ENCODE measurements around the gene VASN.

VASN gene

GRCh38 chr16:4380119-4381063 lies 8.7 kb downstream of the VASN start:
- Histone ChIP-seq H3K27ac (peak overlapping the region in 6 of 21 experiments; percentile 5 to 45 (median 36)), H3K4me3 (no peak overlapping the region)

DNA sequence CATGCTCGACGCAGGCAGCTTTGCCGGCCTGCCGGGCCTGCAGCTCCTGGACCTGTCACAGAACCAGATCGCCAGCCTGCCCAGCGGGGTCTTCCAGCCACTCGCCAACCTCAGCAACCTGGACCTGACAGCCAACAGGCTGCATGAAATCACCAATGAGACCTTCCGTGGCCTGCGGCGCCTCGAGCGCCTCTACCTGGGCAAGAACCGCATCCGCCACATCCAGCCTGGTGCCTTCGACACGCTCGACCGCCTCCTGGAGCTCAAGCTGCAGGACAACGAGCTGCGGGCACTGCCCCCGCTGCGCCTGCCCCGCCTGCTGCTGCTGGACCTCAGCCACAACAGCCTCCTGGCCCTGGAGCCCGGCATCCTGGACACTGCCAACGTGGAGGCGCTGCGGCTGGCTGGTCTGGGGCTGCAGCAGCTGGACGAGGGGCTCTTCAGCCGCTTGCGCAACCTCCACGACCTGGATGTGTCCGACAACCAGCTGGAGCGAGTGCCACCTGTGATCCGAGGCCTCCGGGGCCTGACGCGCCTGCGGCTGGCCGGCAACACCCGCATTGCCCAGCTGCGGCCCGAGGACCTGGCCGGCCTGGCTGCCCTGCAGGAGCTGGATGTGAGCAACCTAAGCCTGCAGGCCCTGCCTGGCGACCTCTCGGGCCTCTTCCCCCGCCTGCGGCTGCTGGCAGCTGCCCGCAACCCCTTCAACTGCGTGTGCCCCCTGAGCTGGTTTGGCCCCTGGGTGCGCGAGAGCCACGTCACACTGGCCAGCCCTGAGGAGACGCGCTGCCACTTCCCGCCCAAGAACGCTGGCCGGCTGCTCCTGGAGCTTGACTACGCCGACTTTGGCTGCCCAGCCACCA lies 9.7 kb downstream of the VASN start:
- Histone ChIP-seq H3K4me3 (no peak overlapping the region), H3K27ac (peak overlapping the region in 1 of 21 experiments; percentile 39)

DNA sequence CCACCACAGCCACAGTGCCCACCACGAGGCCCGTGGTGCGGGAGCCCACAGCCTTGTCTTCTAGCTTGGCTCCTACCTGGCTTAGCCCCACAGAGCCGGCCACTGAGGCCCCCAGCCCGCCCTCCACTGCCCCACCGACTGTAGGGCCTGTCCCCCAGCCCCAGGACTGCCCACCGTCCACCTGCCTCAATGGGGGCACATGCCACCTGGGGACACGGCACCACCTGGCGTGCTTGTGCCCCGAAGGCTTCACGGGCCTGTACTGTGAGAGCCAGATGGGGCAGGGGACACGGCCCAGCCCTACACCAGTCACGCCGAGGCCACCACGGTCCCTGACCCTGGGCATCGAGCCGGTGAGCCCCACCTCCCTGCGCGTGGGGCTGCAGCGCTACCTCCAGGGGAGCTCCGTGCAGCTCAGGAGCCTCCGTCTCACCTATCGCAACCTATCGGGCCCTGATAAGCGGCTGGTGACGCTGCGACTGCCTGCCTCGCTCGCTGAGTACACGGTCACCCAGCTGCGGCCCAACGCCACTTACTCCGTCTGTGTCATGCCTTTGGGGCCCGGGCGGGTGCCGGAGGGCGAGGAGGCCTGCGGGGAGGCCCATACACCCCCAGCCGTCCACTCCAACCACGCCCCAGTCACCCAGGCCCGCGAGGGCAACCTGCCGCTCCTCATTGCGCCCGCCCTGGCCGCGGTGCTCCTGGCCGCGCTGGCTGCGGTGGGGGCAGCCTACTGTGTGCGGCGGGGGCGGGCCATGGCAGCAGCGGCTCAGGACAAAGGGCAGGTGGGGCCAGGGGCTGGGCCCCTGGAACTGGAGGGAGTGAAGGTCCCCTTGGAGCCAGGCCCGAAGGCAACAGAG lies 10.5 kb downstream of the VASN start:
- Histone ChIP-seq H3K4me3 (no peak overlapping the region), H3K27ac (peak overlapping the region in 5 of 21 experiments; percentile 9 to 62 (median 54))

- Histone ChIP-seq H3K27ac (peak overlapping the region in 7 of 21 experiments; percentile 21 to 62 (median 42)), H3K4me3 (no peak overlapping the region)
Measured at GRCh38 chr16:4382795-4383357, 11.2 kb downstream of the VASN start.

DNA sequence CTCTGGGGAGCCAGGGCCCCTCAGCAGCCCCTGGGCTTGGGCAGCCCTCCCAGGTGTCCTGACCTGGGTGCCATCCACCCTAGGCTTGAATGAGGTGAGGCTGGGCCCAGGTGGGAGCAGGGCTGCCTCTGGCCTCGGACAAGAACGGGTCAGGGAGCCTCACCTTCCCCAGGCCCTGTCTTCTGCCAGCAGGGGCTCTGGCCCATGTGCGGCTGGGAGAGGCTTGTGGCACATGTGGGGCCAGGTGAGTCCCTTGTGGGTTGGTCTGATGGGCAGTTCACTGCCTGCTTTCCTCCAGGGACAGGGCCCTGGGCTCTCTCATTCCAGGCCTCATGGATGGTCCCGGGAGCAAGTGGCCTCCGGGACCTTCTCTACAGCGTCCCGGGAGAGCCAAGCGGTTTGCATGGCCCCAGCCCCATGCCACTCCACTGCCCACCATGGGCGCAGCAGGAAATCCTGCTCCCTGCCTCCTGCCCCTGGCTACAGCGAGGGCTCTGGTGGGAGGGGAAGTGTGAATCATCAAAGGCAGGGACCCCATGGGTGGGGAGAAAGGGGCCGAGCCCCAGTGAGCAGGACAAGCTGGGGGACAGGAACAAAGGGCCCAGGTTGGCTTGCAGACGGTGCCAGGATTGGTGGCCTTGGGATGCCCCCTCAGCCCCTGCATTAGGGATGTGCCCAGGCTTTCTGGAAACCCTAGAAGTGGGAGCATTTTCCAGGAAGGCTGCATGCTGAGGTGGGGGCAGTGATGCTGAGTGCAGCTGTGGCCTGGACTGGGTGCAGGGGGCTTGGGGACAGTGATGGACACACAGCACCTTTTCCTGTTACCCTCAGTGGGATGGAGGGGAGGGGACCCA lies 12.2 kb downstream of the VASN start:
- Histone ChIP-seq H3K27ac (peak overlapping the region in 11 of 21 experiments; percentile 22 to 62 (median 54)), H3K4me3 (no peak overlapping the region)

- peak overlapping the region in 13 of 21 experiments; percentile 11 to 65 (median 40) for H3K27ac ChIP-seq
- no peak overlapping the region for H3K4me3 ChIP-seq
Measured at GRCh38 chr16:4384509-4384942, 12.9 kb downstream of the VASN start.

DNA sequence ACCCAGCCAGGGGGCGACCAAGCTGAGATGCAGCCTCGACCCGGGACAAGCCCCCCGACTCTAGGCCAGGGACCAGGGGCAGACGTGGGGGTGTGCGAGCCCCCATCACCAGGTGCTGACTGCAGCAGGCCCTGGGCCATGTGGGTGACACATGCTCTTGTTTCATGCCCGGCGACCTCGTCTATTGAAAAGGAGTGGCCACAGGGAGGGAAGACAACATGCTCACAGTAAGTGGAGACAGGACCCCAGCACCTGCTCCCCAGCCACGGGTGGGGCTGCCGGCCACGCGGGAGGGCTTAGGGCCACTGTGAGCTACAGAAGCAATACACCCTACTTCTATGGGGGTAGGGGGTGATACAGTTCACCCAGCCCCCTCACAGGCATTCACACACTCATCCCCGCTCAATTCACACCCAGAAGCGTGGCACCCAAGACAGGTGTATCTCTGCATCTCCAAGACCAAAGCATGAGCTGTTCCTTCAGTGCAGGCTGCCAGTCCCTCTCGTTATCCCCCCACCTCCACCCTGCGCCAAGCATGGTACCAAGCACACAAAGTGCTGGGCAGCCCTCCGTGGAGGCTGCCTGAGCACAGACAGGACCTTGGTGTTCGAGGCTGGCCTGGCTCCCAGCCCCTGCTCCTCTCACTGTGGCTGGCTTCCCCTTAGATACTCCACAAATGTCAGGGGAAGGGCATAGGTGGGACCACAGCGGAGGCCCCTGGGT lies 13.6 kb downstream of the VASN start:
- peak overlapping the region in 13 of 21 experiments; percentile 0 to 65 (median 42) for H3K27ac ChIP-seq
- H3K4me3 ChIP-seq: no peak overlapping the region

DNA sequence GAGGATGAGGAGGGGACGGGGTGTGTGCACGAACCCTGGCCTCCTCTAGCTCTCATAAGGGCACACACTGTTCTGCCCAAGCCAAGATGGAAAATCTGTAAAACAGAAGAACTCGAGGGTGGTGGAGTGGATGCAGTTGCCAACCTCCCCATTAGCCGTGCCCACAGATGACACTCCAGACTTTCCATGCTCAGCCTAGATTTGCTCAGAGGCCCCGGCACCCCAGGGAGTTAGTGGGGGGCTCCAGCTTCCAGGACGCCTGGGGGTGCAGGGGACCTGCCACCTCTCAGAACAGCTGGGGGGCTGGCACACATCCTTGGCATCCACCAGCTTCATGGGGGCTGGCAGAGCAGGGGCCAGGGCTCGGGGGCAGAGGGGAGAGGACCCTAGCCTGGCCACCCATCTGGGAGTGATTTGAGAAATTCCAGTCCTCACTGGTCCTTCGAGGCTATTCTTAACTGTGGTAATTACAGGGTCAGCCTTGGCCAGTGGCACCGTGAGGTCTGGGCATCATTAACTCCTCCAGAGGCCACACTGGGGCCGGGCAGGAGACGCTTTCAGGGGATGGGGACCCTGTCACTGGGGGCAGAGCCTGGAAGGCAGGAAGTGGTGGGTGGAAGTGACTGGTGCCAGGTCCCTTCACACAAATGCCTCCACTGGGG lies 14.3 kb downstream of the VASN start:
- Histone ChIP-seq H3K27ac (peak overlapping the region in 14 of 21 experiments; percentile 0 to 65 (median 44)), H3K4me3 (no peak overlapping the region)

GRCh38 chr16:4386451-4386805 lies 14.8 kb downstream of the VASN start:
- H3K4me3 ChIP-seq: no peak overlapping the region
- H3K27ac ChIP-seq: peak overlapping the region in 14 of 21 experiments; percentile 14 to 65 (median 44)

- no peak overlapping the region for H3K4me3 ChIP-seq
- peak overlapping the region in 13 of 21 experiments; percentile 11 to 65 (median 50) for H3K27ac ChIP-seq
Measured at GRCh38 chr16:4386951-4387565, 15.4 kb downstream of the VASN start.

DNA sequence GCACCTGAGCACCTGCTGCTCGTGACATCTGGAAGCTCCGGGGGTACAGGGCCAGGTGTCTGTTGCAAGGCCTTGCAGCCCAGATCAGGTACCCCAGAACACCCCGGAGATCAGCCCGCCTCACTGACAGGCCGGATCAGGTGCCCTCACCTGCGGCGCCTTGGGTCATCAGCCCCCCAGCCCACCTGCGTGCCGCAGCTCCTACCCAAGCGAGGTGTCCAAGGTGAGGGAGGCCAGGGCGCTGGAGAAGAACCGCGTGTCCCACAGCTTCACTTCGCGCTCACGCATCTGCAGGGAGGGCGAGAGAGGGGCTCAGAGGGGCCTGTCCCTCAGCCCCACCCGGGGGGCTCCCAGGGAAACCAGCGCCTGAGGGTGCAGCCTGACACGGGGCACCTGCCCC lies 16.1 kb downstream of the VASN start:
- peak overlapping the region in 5 of 21 experiments; percentile 10 to 76 (median 59) for H3K27ac ChIP-seq
- no peak overlapping the region for H3K4me3 ChIP-seq

- H3K27ac ChIP-seq: peak overlapping the region in 11 of 21 experiments; percentile 5 to 79 (median 52)
- H3K4me3 ChIP-seq: no peak overlapping the region
Measured at GRCh38 chr16:4388271-4389021, 16.8 kb downstream of the VASN start.

GRCh38 chr16:4389051-4389955 lies 17.7 kb downstream of the VASN start:
- H3K27ac ChIP-seq: peak overlapping the region in 11 of 21 experiments; percentile 5 to 79 (median 52)
- H3K4me3 ChIP-seq: no peak overlapping the region
